PC-9 (cell line): ENCODE results near the gene BCR. TPM values are rescaled to one million over a fixed set of nuclear protein-coding genes. Genes with fewer than 3 reads are reported as not detected.

Experiments used
- BruUV-seq: library from RNA; stranded (reverse); fragments of 400-500 nt; replicated peaks from 2 replicates; lab custom pipeline; 2021; lab: Mats Ljungman, UMichigan
- CTCF ChIA-PET: fragments of 300-600 bp; sonication (Branson Sonifier 250); formaldehyde crosslinking; loops from one replicate; lab custom pipeline; 2022; ENCODE audit warnings: antibody characterized with exemption; lab: Charles Lee
- POLR2A ChIA-PET: fragments of 300-600 bp; sonication (Branson Sonifier 250); formaldehyde crosslinking; loops from one replicate; lab custom pipeline; 2022; ENCODE audit warnings: antibody characterized with exemption; ENCODE audit not compliant: unreplicated experiment; lab: Charles Lee
- DNase-seq, 2 experiments: peaks; one replicate each; pipeline versions ENCODE4 v3.0.0 to v3.0.0-alpha.2; 2015 to 2022; ENCODE audit warnings: mixed read lengths in 1 of 2
- H2AFZ ChIP-seq: fragments of 200-600 bp; sonication (generic); 2 replicates; pipeline ENCODE4 v1.8.1; 2017; ENCODE audit warnings: antibody characterized with exemption
- H3F3A ChIP-seq: fragments of 200-600 bp; sonication (generic); 2 replicates; pipeline ENCODE4 v1.8.1; 2017; ENCODE audit warnings: antibody characterized with exemption, mild to moderate bottlenecking, low read depth; ENCODE audit not compliant: insufficient read depth
- H3K27ac ChIP-seq: fragments of 200-600 bp; sonication (generic); 2 replicates; pipeline ENCODE4 v1.6.1; 2016; ENCODE audit warnings: mixed run types
- H3K27me3 ChIP-seq: fragments of 200-600 bp; sonication (generic); 2 replicates; pipeline ENCODE4 v1.6.1; 2016; ENCODE audit warnings: low read depth, mixed run types; ENCODE audit not compliant: insufficient read depth
- H3K36me3 ChIP-seq: fragments of 200-600 bp; sonication (generic); 2 replicates; pipeline ENCODE4 v1.6.1; 2016; ENCODE audit warnings: low read depth, mixed run types
- H3K4me1 ChIP-seq: fragments of 200-600 bp; sonication (generic); replicated peaks from 2 replicates; pipeline ENCODE4 v1.6.1; 2016; ENCODE audit warnings: mixed run types; ENCODE audit not compliant: insufficient read depth
- H3K4me2 ChIP-seq: fragments of 200-600 bp; sonication (generic); 2 replicates; pipeline ENCODE4 v1.6.1; 2017; ENCODE audit warnings: mixed run types
- H3K4me3 ChIP-seq: fragments of 200-600 bp; sonication (generic); 2 replicates; pipeline ENCODE4 v1.6.1; 2016; ENCODE audit warnings: mixed run types
- H3K79me2 ChIP-seq: fragments of 200-600 bp; sonication (generic); 2 replicates; pipeline ENCODE4 v1.6.1; 2017; ENCODE audit warnings: low read depth, mixed run types
- H3K9me2 ChIP-seq: fragments of 200-600 bp; sonication (generic); 2 replicates; pipeline ENCODE4 v1.8.1; 2017; ENCODE audit warnings: mild to moderate bottlenecking; ENCODE audit not compliant: insufficient read depth
- H3K9me3 ChIP-seq: fragments of 200-600 bp; sonication (generic); 2 replicates; pipeline ENCODE4 v1.8.1; 2016; ENCODE audit warnings: low read depth; ENCODE audit not compliant: insufficient read depth
- H4K20me1 ChIP-seq: fragments of 200-600 bp; sonication (generic); 2 replicates; pipeline ENCODE4 v1.8.1; 2017; ENCODE audit not compliant: insufficient read depth
- CTCF ChIP-seq: fragments of 200-600 bp; sonication (generic); conservative IDR thresholded peaks from 2 replicates; pipeline ENCODE4 v1.6.1; 2017; ENCODE audit warnings: mixed run types, antibody characterized with exemption, mild to moderate bottlenecking, moderate library complexity
- EZH2 ChIP-seq: fragments of 200-600 bp; sonication (generic); IDR thresholded peaks from 2 replicates; pipeline ENCODE4 v1.8.0; 2017; ENCODE audit warnings: antibody characterized with exemption, low read depth
- intact Hi-C: fragments of 100-400 bp; cut with micrococcal nuclease; formaldehyde crosslinking; loops from one replicate; pipeline ENCODE4 v1.10.0; 2022; ENCODE audit not compliant: unreplicated experiment
- total RNA-seq: library from RNA; stranded (reverse); gene quantifications from 2 replicates; pipeline ENCODE4 v1.2.3, GENCODE V29; 2021

The BCR gene
- total RNA-seq, 1 experiment from 2014 or later = 47.8 TPM

GRCh38 chr22:23356094-23356493, 175.8 kb downstream of the BCR start:
- Histone ChIP-seq H4K20me1 (no peaks in the 10 kb centered on the region), H3K79me2 (no peaks in the 10 kb centered on the region), H3F3A (no peaks in the 10 kb centered on the region), H3K9me3 (no peaks in the 10 kb centered on the region), H3K4me3 (no peak overlapping the region), H3K9me2 (no peaks in the 10 kb centered on the region), H3K27ac (no peak overlapping the region), H3K4me1 (no peaks in the 10 kb centered on the region), H3K27me3 (peaks cover 91% of the 10 kb centered on the region), H2AFZ (no peak overlapping the region), H3K36me3 (no peaks in the 10 kb centered on the region), H3K4me2 (no peak overlapping the region)
- TF ChIP-seq CTCF = no peak
- no peak for TF ChIP-seq EZH2
- intact Hi-C loops = no loop called here
- CTCF ChIA-PET = no interaction called here
- BruUV-seq = no TSS peak
- POLR2A ChIA-PET = no interaction called here
- DNase-seq = no peak

GRCh38 chr22:23357053-23357452, 176.7 kb downstream of the BCR start:
- CTCF ChIA-PET = no interaction called here
- H3K4me1 ChIP-seq = no peaks in the 10 kb centered on the region
- H3K79me2 ChIP-seq = no peaks in the 10 kb centered on the region
- no peak overlapping the region for H2AFZ ChIP-seq
- H3K9me3 ChIP-seq = no peaks in the 10 kb centered on the region
- DNase-seq = no peak
- no peaks in the 10 kb centered on the region for H3F3A ChIP-seq
- TF ChIP-seq CTCF = no peak
- TF ChIP-seq EZH2 = no peak
- H4K20me1 ChIP-seq = no peaks in the 10 kb centered on the region
- H3K27me3 ChIP-seq = peaks cover 88% of the 10 kb centered on the region
- H3K27ac ChIP-seq = no peak overlapping the region
- BruUV-seq = no TSS peak
- POLR2A ChIA-PET = no interaction called here
- no peak overlapping the region for H3K4me3 ChIP-seq
- H3K4me2 ChIP-seq = no peak overlapping the region
- no peaks in the 10 kb centered on the region for H3K9me2 ChIP-seq
- no peaks in the 10 kb centered on the region for H3K36me3 ChIP-seq
- intact Hi-C loops = no loop called here

GRCh38 chr22:23359583-23360123, 179.3 kb downstream of the BCR start:
- no peaks in the 10 kb centered on the region for H3K9me2 ChIP-seq
- ChIA-PET POLR2A (no interaction called here), CTCF (no interaction called here)
- intact Hi-C loops = no loop called here
- H3K4me2 ChIP-seq = no peak overlapping the region
- H3K27me3 ChIP-seq = peaks cover 88% of the 10 kb centered on the region
- TF ChIP-seq CTCF (no peak), EZH2 (no peak)
- no peak overlapping the region for H3K4me3 ChIP-seq
- H4K20me1 ChIP-seq = no peaks in the 10 kb centered on the region
- H3K36me3 ChIP-seq = no peaks in the 10 kb centered on the region
- no TSS peak for BruUV-seq
- no peaks in the 10 kb centered on the region for H3K79me2 ChIP-seq
- H3K9me3 ChIP-seq = no peaks in the 10 kb centered on the region
- H3F3A ChIP-seq = no peaks in the 10 kb centered on the region
- no peak for DNase-seq
- no peak overlapping the region for H3K27ac ChIP-seq
- no peak overlapping the region for H2AFZ ChIP-seq
- no peaks in the 10 kb centered on the region for H3K4me1 ChIP-seq
